Natural killer cell treated with Interleukin-12 subunit alpha and Interleukin-12 subunit beta and Interleukin-15 and Interleukin-18, amount 100 ng/mL, for 72 hours (primary cell): ENCODE results near the gene CCR3. TPM values are rescaled to one million over a fixed set of nuclear protein-coding genes. Genes with fewer than 3 reads are reported as not detected.

Experiments used
- ATAC-seq, 2 donors: fragments of 150-1000 bp; cut with Tn5 transposase in 1 of 2; sonication (Bioruptor Pico), chemical (Tn5 transposase) in 1 of 2; 2 replicates each; pipeline ENCODE4 v1.10.0; 2021
- DNase-seq: peaks from one replicate; pipeline ENCODE4 v3.0.0; 2022; ENCODE audit warnings: low spot score
- H3K27ac Mint-ChIP-seq, 2 donors: 1 replicate in 1 of 2; 2 replicates in 1 of 2; pipeline ENCODE4 v1.8.0; 2022; ENCODE audit warnings: mixed read lengths in 2 of 2, mild to moderate bottlenecking in 1 of 2, moderate library complexity in 1 of 2
- H3K27me3 Mint-ChIP-seq, 2 donors: 1 replicate in 1 of 2; 2 replicates in 1 of 2; pipeline ENCODE4 v1.8.0; 2022; ENCODE audit warnings: mixed read lengths in 2 of 2
- H3K36me3 Mint-ChIP-seq: one replicate; pipeline ENCODE4 v1.8.0; 2022; ENCODE audit warnings: mixed read lengths
- H3K4me1 Mint-ChIP-seq, 2 donors: 1 replicate in 1 of 2; 2 replicates in 1 of 2; pipeline ENCODE4 v1.8.0; 2022; ENCODE audit warnings: low read depth in 2 of 2, mixed read lengths in 2 of 2, mild to moderate bottlenecking in 1 of 2
- H3K4me3 Mint-ChIP-seq: one replicate; pipeline ENCODE4 v1.8.0; 2022; ENCODE audit warnings: mixed read lengths
- H3K9me3 Mint-ChIP-seq: 2 replicates; pipeline ENCODE4 v1.8.0; 2022; ENCODE audit warnings: mixed read lengths
- total RNA-seq, 2 donors: library from RNA; stranded (reverse); gene quantifications; one replicate each; pipeline ENCODE4 v1.2.3, GENCODE V29; 2022

The CCR3 gene
- total RNA-seq, 2 donors from 2014 or later: 0.55 to 4.3 TPM

DNA sequence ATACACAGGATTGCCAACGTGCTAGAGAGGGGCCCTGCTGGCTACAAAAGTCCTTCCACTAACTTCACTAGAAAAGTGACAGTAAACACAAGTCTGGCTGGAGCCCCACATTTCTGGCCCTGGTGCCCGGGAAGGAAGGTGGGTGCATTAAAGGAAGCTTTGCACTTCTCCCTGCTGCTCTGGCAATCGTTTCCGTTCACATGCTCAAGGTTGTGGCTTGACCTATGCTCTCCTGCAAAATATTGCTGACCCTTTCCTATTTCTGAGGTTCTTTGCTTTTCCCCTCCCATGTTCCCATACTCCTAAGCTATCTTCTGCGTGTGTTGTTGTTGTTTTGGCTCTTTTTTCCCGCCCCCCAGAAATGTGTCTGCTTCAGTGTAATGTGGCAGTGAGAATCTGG is 9.1 kb upstream of the CCR3 start:
- no peaks in the 10 kb centered on the region for H3K27me3 Mint-ChIP-seq
- no peak overlapping the region for H3K4me3 Mint-ChIP-seq
- H3K9me3 Mint-ChIP-seq: no peaks in the 10 kb centered on the region
- H3K27ac Mint-ChIP-seq: no peak overlapping the region
- peaks cover 38 to 44% of the 10 kb centered on the region in 2 donors for H3K4me1 Mint-ChIP-seq
- peaks cover 2% of the 10 kb centered on the region for H3K36me3 Mint-ChIP-seq
- ATAC-seq (no peak), DNase-seq (no peak)

GRCh38 chr3:46235425-46235824 is 6.8 kb upstream of the CCR3 start:
- no peak overlapping the region for H3K27ac Mint-ChIP-seq
- no peak overlapping the region for H3K4me3 Mint-ChIP-seq
- DNase-seq: no peak
- no peaks in the 10 kb centered on the region for H3K36me3 Mint-ChIP-seq
- no peaks in the 10 kb centered on the region for H3K27me3 Mint-ChIP-seq
- peaks cover 31 to 40% of the 10 kb centered on the region in 2 donors for H3K4me1 Mint-ChIP-seq
- no peaks in the 10 kb centered on the region for H3K9me3 Mint-ChIP-seq
- ATAC-seq: no peak

DNA sequence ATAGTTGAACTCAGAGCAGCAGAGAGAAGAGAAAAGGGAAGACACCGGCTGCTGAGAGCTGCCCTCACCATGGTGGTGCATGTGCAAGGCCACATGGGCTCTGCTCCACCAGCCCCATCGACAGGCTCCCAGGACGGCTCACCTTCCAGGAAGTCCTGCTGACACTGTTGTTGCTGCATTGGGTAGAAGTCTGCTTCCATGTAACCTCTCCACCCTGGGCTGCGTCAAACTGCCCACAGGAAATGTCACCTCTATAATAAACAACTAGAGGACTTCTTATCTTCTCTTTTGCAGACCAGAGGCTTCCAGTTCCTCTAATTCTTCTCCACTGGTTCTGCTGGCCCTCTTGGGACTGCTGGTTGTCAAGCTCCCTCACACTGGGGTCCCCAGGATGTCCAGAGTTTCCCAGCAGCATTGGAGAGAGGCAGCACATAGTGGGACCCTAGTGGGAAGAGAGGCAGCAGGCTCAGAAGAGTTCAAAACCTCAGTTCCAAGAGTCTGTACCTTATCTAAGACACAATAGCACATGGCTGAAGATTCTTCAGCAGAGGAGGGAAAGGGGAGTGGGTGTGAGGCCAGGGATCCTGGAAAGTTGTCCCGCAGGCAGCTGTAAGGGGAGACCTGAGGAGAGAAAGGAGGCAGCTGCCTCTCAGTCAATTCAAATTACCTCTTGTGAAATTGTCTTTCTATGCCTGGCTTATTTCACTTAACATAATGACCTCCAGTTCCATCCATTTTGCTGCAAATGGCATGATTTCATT is 5.8 kb upstream of the CCR3 start:
- H3K36me3 Mint-ChIP-seq: no peaks in the 10 kb centered on the region
- peak; percentile 88 to 90 for ATAC-seq
- peaks cover 32 to 40% of the 10 kb centered on the region in 2 donors for H3K4me1 Mint-ChIP-seq
- H3K9me3 Mint-ChIP-seq: no peaks in the 10 kb centered on the region
- no peaks in the 10 kb centered on the region for H3K27me3 Mint-ChIP-seq
- peak; percentile 67 for DNase-seq
- peak overlapping the region; percentile 73 to 77 for H3K27ac Mint-ChIP-seq
- H3K4me3 Mint-ChIP-seq: peak overlapping the region; percentile 69

DNA sequence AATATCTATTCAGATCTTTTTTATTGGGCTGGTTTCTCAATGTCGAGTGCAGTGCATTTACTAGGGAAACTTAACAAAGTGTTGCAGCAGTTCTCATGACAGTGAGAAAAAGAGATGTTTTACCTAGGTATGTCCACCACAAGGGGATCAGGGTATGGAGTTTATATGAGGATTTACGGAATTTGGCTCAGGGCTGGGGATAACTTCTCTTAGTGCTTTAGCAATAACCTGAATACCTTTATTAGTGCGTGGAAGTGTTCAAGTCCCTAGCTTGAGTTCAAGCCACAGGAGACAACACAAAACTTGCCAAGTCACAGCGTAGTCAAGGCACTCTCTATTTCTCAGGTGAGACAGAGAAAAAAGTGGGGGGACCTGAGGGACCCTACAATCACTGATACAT is 3.9 kb upstream of the CCR3 start:
- ATAC-seq (no peak), DNase-seq (no peak)
- Mint-ChIP-seq H3K36me3 (no peaks in the 10 kb centered on the region), H3K4me3 (no peak overlapping the region), H3K27ac (peak overlapping the region in 1 of 2 donors; percentile 47), H3K4me1 (peaks cover 32 to 40% of the 10 kb centered on the region in 2 donors), H3K9me3 (no peaks in the 10 kb centered on the region), H3K27me3 (no peaks in the 10 kb centered on the region)

- DNase-seq (no peak), ATAC-seq (no peak)
- Mint-ChIP-seq H3K4me3 (no peak overlapping the region), H3K27me3 (no peaks in the 10 kb centered on the region), H3K4me1 (peaks cover 32 to 40% of the 10 kb centered on the region in 2 donors), H3K9me3 (no peaks in the 10 kb centered on the region), H3K36me3 (no peaks in the 10 kb centered on the region), H3K27ac (no peak overlapping the region)
Observed at GRCh38 chr3:46239301-46239938, 2.8 kb upstream of the CCR3 start.

- no peaks in the 10 kb centered on the region for H3K27me3 Mint-ChIP-seq
- H3K36me3 Mint-ChIP-seq: no peaks in the 10 kb centered on the region
- no peak overlapping the region for H3K27ac Mint-ChIP-seq
- DNase-seq: no peak
- H3K4me1 Mint-ChIP-seq: peaks cover 32 to 40% of the 10 kb centered on the region in 2 donors
- no peaks in the 10 kb centered on the region for H3K9me3 Mint-ChIP-seq
- no peak overlapping the region for H3K4me3 Mint-ChIP-seq
- ATAC-seq: no peak
Observed at GRCh38 chr3:46239952-46240351, 2.3 kb upstream of the CCR3 start.

DNA sequence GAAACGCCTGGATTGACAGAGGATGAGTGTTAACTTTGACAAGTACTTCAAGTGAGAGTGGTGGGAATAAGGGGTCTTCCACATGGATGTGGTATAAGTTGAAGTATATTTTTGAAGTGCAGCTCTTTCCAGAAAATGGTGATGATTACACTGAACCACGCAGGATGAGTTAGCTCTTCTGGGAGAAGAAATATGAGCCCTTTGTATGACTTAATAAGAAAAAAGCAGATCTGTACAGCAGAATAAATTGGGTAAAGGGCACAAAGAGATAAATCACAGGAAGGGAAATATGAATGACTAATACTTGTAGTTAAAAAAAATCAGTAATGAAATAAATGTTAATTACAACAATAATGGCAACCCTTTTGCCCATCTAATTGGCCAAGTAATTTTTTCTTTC is 1.3 kb downstream of the CCR3 start:
- DNase-seq: no peak
- peak overlapping the region; percentile 29 for H3K4me3 Mint-ChIP-seq
- ATAC-seq: no peak
- no peaks in the 10 kb centered on the region for H3K27me3 Mint-ChIP-seq
- H3K27ac Mint-ChIP-seq: no peak overlapping the region
- H3K36me3 Mint-ChIP-seq: no peaks in the 10 kb centered on the region
- peaks cover 6 to 9% of the 10 kb centered on the region in 2 donors for H3K4me1 Mint-ChIP-seq
- H3K9me3 Mint-ChIP-seq: no peaks in the 10 kb centered on the region

- DNase-seq (no peak), ATAC-seq (no peak)
- Mint-ChIP-seq H3K9me3 (no peaks in the 10 kb centered on the region), H3K4me3 (no peak overlapping the region), H3K27ac (no peak overlapping the region), H3K27me3 (peaks cover 0 to 2% of the 10 kb centered on the region in 2 donors), H3K36me3 (no peaks in the 10 kb centered on the region), H3K4me1 (peaks cover 3 to 5% of the 10 kb centered on the region in 2 donors)
Observed at GRCh38 chr3:46245146-46245545, 2.9 kb downstream of the CCR3 start.

DNA sequence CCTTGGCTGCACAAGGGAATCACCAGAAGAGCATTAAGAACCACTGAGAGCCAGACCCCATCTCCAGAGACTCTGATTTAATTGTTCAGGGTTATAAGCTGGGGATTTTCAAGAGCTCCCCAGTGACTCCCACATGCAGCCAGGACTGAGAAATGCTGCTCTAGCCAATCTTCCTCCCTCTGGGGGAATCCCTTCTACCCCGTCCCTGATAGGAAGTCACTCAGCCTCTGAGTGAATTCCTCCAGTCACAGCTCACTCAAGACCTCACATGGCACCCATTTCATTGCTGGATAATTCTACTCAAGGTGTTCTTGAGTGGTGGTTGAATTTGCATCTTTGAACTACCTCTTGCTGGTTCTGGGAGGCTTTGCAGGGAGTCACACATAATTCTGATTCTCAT is 10.7 kb downstream of the CCR3 start:
- Mint-ChIP-seq H3K4me3 (no peak overlapping the region), H3K27me3 (peaks cover 0 to 5% of the 10 kb centered on the region in 2 donors), H3K4me1 (peaks cover 9 to 21% of the 10 kb centered on the region in 2 donors), H3K27ac (no peak overlapping the region), H3K9me3 (no peaks in the 10 kb centered on the region), H3K36me3 (no peaks in the 10 kb centered on the region)
- no peak for DNase-seq
- ATAC-seq: peak in 1 of 2 donors; percentile 65

GRCh38 chr3:46258525-46258924 is 16.3 kb downstream of the CCR3 start:
- peak overlapping the region; percentile 18 to 45 for H3K27ac Mint-ChIP-seq
- H3K36me3 Mint-ChIP-seq: peaks cover 17% of the 10 kb centered on the region
- peak in 1 of 2 donors; percentile 56 for ATAC-seq
- H3K4me3 Mint-ChIP-seq: peak overlapping the region; percentile 10
- peaks cover 7% of the 10 kb centered on the region for H3K9me3 Mint-ChIP-seq
- no peaks in the 10 kb centered on the region for H3K27me3 Mint-ChIP-seq
- peaks cover 40 to 53% of the 10 kb centered on the region in 2 donors for H3K4me1 Mint-ChIP-seq
- DNase-seq: no peak

GRCh38 chr3:46261926-46262594 is 19.8 kb downstream of the CCR3 start:
- H3K36me3 Mint-ChIP-seq: peaks cover 17% of the 10 kb centered on the region
- H3K27ac Mint-ChIP-seq: peak overlapping the region; percentile 80 to 87
- peaks cover 7% of the 10 kb centered on the region for H3K9me3 Mint-ChIP-seq
- H3K27me3 Mint-ChIP-seq: no peaks in the 10 kb centered on the region
- H3K4me3 Mint-ChIP-seq: peak overlapping the region; percentile 85
- H3K4me1 Mint-ChIP-seq: peaks cover 68 to 85% of the 10 kb centered on the region in 2 donors
- DNase-seq (no peak), ATAC-seq (peak; percentile 77 to 81)

DNA sequence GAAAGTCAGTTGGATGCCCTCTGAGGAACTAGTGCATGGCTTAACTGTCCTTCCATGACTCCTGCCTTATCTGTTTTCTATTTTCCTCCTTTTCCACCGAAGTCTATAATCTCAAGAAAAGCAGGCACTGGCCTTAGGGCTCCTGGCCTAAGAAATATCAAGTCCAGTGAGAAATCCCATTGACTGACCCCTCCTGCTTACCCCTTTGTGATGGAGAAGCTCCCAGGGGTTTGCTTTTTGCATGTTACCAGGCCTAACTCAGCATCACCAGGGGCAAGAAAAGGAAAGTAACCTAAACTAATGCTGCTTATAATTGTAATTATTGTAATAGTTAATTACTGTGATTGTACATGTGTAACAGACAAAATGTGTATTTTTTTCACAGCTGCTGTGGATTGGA is 21.7 kb downstream of the CCR3 start:
- peaks cover 11% of the 10 kb centered on the region for H3K9me3 Mint-ChIP-seq
- peaks cover 70 to 85% of the 10 kb centered on the region in 2 donors for H3K4me1 Mint-ChIP-seq
- ATAC-seq (no peak), DNase-seq (no peak)
- H3K27me3 Mint-ChIP-seq: no peaks in the 10 kb centered on the region
- peaks cover 27% of the 10 kb centered on the region for H3K36me3 Mint-ChIP-seq
- peak overlapping the region; percentile 85 for H3K4me3 Mint-ChIP-seq
- H3K27ac Mint-ChIP-seq: peak overlapping the region; percentile 80 to 87

- peak overlapping the region; percentile 38 for H3K4me3 Mint-ChIP-seq
- H3K27me3 Mint-ChIP-seq: no peaks in the 10 kb centered on the region
- peaks cover 10% of the 10 kb centered on the region for H3K36me3 Mint-ChIP-seq
- DNase-seq: no peak
- peaks cover 4% of the 10 kb centered on the region for H3K9me3 Mint-ChIP-seq
- peak in 1 of 2 donors; percentile 44 for ATAC-seq
- peaks cover 71 to 89% of the 10 kb centered on the region in 2 donors for H3K4me1 Mint-ChIP-seq
- H3K27ac Mint-ChIP-seq: peak overlapping the region; percentile 36 to 75
Observed at GRCh38 chr3:46266598-46266997, 24.3 kb downstream of the CCR3 start.

DNA sequence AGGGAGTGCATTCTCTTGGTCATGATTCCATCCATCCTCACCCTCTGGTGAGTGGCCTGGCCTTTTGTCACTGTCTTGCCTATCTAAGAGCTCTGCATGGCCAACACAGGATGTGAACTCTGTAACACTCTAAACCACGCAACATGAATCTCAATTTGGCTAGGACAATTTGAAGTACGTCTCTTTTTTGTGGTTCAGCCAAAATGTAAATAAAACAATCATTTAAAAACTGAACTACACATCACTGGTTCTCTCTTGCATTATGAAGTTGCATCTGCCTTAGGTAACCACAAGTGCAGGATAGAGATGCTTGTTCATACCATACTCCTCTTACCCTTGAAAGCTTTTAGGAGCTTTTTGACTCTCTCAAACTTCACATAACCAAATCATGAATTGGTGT is 27.3 kb downstream of the CCR3 start:
- Mint-ChIP-seq H3K27me3 (no peaks in the 10 kb centered on the region), H3K4me3 (peak overlapping the region; percentile 76), H3K36me3 (peaks cover 10% of the 10 kb centered on the region), H3K9me3 (peaks cover 4% of the 10 kb centered on the region), H3K27ac (peak overlapping the region; percentile 75 to 76), H3K4me1 (peaks cover 63 to 73% of the 10 kb centered on the region in 2 donors)
- DNase-seq (no peak), ATAC-seq (peak; percentile 92 to 94)
